GM18519 (cell line): ENCODE measurements around the gene DACT2.
"Not testable (repeated sequence)": the region's sequence is repeated elsewhere in the genome, so short reads cannot be mapped to it uniquely, and the experiment has no call there.

Source experiments
- ATAC-seq: cut with Tn5 transposase; IDR thresholded peaks from one replicate; pipeline ENCODE4 v1.9.1; 2021; ENCODE audit warnings: mild to moderate bottlenecking, moderate library complexity; ENCODE audit not compliant: unreplicated experiment, low FRiP score

The DACT2 gene

DNA sequence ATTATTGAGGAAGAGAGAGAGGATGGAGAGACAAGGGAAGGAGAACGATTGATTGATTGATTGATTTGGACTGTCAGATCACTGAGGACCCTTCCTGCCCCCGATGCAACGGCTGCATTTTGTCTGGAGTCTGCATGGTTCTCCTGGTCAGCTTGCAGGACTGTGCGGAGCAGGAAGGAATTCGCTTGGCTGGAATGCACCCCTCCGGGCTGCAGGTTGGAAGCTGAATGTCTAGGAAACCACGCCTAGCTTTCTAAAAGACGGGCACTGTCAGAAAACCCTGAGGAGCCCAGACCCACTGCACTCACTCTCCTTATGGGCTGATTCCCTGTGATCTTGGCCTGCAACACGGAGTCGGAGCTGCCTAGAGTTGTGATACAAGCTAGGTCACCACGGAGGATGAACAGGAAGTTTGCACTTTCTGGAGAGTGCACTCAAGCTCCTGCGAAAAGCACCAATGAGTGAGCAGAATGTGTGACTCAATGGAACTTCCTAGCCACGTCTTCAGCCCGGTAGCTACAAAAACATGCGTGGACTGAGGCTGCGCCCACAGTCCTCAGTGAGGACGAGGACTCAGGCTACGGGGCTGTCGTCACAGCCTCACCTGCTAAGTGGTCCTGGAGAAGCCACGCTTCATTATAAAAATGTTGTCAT lies 14.4 kb downstream of the DACT2 start:
- ATAC-seq: no peak

DNA sequence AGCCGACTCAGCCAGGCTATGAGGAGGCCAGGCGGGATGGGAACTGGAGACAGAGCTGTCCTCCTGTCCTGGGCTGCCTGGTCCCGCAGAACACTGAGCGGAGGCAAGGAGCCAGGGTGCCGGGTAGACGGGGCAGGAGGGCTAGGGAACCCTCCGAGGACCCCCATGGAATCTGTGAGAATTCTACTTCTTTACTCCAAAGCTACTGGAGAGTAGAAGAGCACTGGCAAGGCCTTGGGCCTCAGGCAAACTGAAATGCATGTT lies 14.9 kb downstream of the DACT2 start:
- no peak for ATAC-seq

DNA sequence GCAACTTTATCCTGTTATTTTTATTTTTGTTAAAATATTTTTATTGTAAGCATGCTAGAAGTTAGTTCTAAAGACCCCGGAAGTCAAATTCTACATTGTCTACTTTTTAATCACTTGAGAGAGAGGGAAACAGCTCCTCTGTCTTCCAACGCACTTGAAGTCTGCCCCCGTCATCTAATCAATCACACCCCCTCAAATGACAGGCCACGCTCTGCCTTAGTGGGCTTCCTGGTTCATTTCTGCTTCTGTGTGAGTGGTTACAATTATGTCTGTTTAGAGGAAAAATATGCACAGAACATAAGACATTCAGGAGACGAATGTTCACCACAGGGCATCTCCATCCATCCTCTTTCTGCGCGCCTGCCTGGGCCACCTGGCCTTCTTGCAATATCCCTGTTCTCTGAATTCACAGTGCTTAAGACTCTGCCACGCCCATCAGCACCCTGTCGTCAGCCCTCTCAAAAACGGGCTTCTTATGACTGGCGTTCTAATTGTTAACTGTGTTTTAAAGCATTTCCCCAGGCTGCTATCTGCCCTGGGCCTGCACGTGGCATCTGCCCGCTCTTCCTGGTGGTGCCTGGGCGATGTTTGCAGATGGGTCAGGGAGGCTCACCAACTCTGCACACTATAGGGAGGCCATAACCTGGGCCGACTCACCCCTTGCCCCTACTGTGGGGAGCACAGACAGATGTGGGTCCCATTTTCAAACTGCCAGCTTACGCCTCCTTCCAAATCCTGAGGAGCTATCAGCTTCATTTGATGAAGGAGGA lies 15.4 kb downstream of the DACT2 start:
- no peak for ATAC-seq

DNA sequence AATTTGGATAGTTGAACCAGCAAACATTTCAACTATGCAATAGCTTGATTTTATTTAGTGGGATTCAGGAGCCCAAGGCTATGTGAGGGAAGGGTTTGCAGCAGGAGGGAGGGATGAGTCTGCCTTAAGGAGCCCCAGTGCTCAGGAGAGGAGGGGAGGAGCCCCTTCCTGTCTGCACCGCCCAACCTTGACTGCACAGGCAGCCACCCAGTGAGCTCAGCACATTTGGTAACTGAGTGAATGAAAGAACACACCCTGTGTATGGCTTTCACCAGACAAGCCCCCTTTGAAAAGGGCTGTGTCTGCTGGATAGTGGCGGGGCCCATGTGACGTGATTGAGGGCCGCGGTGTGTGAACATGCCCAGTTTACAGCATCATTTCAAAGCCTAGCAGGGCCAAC lies 17.0 kb downstream of the DACT2 start:
- ATAC-seq: no peak

DNA sequence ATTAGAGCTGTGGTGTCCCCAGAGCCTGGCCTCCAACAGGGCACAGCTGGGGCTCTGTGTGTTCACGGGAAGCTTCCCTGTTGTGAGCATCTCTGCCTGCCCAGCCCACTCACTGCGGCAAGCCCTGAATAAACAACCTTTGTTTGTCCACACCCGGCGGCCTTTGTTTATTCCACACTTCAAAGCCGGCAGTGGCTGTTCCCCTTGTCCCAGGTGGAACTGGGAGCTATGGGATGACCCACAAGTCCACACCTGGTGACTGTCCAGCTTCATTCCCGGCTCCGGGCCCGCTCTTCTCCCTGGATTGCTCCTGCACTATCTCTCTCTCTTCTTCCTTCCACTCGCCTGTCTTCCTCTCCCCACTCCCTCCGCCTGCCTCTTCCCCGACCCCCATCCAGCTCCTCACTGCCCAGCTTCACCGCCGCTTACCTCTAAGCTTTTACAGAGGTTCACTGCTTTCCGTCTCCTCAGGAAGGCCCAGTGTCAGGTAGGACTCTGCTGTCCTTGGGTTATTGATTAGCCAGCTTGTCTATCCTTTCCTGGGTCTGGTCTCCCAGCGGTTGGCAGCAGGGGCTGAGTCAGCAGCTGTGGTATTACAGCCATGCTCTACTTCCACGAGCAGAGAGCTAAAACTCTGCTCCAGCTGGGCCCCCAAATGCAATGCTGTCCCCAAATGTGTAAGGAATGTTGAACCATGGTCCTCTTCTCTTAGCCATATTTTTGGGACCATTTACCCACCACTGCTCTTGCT lies 17.8 kb downstream of the DACT2 start:
- no peak for ATAC-seq

DNA sequence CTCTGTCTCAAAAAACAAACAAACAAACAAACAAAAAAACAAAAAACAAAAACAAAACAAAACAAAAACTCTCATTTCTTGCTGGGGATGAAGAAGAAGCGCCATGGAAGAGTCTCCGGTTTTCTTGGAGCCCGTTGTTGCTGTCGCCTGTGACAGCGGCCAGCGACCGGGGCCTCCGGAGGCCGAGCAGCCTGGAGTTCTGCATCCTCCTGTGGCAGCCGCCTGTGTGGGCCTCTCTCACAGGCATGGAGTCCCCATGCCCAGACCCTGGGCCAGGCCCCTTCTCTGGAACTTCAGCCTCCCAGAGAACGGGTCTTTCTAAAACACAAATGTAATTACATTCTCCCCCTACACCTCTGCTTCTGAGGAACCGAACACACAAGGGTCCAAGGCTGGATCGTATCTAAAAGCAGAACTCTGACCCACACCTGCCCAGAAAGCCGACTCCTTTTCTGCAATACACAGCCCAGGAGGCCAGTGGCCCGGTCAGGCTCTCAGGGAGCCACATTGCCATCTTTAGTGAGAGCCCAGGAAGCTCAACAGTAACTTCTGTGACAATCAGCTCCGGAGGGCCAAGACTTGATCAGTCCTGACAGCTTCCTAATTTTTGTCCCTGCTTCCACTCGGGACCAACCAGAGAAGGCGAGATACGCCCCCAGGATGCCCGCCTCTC lies 18.5 kb downstream of the DACT2 start:
- no peak for ATAC-seq

DNA sequence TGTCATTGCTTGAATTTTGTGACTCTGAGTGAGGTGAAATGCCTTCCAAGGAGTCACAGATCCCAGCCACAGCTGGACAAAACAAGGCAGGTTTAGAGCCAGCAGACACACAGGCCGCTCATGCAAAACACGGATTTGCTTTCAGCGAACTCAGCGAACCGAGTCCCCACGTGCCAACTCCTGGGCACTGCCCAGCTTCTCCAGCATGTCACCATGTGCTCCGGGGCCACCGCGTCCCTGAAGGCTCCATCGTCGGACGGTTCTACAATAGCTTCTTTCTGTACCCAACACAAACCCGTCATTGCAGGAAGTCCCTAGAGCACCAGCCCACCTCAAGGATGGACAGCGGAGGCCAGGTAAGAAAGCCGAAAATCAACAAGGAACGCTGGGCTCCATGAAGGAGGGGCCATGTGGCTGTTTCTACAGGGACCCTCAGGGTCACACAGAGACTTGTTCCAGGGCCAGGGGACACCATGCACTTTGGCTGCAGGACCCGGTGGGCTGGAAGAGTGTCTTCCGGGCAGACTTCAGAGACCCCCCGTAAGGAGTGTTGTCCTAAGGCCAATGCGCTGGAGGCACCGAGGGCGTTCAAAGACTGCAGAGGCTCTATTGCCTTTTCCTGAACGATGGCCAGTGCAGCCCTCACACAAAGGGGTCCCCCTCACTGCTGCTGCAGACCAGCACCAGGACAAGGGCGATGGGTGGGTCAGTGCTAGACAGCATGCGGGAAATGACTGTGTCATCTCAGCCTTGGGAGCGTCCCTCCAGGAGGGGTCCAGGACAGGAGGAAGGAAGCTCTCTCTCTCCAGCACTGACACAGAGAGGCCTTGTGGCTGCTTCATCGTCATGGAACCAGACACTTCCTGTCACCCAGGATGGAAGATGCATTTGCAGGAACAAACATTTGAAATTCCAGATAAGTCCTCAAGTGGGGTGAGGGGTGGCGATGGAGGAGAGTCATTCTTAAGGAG lies 19.8 kb downstream of the DACT2 start:
- no peak for ATAC-seq

DNA sequence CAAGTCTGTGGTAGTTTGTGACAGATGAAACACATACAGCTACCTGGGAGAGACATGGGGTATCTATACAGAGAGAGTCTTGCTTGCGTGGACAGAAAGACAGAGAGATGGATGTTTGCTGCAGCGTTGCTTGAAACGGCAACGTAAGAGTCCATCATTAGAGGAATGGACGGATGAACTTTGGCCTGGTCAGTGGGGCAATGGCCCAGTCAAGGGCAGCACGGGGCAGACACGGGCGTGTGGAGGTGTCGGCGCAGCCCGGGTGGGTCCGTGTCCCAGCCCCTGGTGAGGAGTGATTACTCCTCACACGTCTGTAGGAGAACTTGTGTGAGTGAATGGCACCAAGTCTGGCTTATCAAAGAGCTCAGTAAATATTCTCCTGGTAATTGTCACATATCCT lies 21.9 kb downstream of the DACT2 start:
- no peak for ATAC-seq

DNA sequence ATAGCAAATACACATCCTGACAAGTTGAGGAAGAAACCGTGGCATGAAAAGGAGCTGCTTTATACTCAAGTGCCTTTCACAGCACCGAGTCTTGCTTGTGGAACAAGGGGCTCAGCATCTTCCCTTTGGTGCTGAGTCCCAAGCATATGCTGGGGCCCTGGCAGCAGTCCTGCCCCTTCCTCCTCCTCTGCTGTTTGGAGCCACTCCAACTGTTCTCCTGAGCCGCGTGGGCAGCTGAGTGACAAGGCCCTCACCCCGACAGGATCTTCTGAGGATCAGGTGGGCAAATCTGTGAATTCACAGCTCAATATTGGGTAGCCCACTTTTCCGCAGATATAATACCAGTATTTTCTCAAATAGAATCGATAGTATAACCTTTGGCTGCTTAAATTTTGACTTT lies 24.7 kb downstream of the DACT2 start:
- no peak for ATAC-seq

DNA sequence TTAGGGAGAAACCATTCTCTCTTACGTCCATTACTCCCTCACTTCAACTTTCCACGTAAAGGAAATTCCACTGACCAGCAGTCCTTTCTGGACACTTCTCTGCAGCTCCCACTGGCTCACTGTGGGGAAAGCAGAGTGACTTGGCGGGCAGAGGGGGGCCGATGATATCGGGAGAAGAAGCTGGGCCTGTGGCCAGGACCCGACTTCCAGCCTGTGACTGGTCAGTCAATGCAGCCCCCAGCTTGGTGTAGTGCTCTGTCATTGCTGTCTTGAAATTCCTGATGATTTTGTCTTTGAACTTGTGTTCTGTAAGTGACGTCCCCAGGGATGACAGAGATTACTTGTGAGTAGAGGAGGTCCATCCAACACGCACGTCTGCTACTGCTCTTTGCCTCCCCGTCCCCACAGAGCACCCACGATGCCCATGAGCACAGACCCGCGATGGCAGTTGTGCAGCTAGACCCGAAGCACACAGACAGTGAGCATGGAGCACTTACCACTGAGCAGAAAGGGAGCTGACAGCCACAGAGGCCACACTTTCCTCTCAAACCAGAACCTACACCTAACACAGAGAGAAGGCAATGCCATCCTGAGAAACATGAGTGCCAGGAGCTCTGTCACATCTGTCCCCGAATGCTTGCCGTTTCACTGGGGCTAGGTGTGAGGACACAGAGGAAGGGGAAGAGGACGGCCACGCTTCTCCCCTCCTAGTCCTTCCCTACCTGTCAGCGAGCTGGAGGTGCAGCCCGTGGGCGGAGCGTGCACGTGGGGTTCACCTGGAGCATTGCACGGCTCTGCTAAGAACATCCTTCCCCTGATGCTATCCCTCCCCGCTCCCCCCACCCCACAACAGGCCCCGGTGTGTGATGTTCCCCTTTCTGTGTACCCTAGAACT lies 25.7 kb downstream of the DACT2 start:
- no peak for ATAC-seq

DNA sequence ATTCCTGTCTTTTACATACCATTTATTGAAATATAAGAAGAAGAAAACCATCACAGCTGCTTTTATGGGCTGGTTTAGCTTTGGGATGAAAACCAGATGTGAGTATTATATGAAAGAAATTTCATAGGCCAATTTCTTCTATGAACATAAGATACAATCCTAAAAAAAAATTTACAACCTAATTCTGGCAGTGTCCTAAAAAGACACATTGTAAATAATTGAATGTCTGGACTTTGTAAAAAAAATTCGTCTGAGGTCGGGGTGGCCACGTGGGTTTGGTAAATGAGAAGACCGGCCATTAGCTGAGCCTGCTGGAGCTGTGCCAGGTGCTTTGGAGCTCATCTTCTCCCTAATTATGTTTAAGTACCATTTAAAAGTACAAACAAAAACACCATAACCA lies 26.8 kb downstream of the DACT2 start:
- ATAC-seq: no peak

DNA sequence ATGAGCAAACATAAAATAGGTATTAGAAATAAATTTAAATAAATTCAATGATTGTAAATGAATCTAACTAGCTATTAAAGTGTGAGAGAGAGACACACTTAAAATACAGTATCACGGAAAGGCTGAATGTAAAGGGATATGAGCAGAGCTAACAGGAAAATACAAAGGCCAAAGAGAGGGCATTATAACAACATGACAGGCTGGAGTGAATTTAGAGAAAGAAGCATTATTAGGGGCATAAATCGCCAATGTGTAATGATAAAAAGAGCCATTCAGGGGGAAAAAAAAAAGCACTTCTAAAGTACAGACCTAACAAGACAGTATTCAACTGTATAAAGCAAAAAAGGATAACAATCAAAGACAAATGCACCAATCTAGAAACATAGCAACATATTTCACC lies 28.1 kb downstream of the DACT2 start:
- ATAC-seq: no peak

DNA sequence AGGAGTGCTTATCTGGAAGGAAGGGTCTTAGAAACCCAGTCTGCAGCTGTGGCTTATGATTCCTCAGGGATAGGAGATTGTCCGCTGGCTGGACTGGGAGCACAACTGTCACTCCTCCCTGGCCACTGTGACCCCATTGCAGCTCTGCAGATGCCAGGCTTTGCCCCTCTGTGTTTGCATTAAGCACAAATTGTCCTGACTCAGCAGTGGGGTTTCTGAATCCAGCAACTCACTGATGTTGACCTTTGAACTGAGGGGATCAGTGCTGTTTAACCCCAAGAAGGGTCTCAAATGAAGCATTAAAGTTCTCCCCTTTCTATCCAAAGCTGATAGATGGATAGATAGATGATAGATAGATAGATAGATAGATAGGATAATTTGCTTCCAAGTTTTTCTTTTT lies 29.5 kb downstream of the DACT2 start:
- ATAC-seq: no peak

DNA sequence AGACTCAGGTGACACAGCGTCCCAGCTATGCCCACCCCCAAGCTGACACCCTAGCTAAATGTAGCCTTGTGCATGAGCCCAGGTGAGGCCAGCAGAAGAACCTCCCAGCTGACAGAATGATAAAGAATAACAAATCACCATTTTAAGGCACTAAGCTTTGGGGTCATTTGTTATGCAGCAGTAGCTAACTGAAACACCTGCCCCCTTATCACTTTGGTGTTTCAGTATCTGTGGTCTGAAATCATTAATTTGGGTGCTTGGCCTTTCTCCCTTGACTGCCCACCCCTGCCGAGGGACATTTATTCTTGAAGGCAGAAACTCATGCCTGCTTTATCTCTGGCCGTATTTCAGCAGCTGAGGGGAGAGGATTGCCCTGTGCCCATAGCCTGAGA lies 30.0 kb downstream of the DACT2 start:
- ATAC-seq: no peak

DNA sequence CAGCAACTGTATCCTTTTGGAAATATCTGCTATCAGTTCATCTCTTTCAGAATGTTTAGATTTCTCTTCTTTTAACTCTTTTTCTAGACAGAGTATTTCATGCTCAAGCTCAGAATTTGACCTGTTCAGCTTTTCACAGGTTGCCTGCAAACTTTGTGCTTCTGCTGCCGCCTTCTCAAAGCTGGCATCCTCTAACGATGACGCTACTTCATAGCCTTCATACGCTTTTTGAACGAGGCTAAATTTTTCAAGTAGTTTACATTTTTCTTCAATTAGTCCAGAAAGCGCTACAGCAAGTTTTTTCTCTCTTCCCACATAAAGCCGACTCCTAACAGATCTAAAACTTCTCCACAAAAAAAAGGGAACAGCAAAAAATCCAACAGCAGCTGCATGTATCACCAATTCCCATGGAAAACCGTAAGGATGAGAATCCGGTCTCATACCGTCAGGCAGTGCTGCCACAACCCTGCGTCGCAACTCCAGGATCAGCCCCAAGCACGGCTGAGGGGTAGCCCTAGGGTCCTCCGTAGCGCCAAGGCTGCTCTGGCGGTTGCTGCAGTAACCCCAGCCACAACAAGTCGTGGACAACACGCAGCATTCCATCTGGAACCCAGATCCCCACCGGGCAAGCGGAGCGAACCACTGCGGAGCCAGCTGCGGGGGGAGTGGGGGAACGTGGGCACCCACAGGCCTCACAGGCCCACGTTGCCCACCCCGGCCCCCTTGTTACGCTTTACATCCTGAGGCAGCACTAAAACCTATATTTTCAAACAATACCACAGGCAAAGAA lies 30.6 kb downstream of the DACT2 start:
- no peak for ATAC-seq

DNA sequence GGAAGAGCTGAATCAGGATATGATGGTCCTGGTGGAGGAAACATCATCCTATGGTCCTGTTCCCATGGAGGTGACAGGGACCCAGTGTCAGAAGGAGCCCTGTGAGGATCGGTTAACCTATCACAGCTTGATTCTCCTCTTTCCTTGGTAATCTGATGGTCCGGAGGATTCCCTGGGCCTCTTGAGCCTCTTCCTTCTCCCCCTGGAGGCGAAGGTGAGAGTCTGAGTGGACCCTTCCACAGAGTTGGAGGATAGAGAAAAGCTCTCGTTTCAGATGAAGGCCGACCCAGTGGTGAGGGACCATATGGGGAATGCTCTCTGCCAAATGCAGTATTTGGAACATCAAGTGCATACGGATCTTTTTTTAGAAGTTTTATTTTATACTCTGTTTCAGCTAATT lies 32.1 kb downstream of the DACT2 start:
- ATAC-seq: not testable (repeated sequence)

DNA sequence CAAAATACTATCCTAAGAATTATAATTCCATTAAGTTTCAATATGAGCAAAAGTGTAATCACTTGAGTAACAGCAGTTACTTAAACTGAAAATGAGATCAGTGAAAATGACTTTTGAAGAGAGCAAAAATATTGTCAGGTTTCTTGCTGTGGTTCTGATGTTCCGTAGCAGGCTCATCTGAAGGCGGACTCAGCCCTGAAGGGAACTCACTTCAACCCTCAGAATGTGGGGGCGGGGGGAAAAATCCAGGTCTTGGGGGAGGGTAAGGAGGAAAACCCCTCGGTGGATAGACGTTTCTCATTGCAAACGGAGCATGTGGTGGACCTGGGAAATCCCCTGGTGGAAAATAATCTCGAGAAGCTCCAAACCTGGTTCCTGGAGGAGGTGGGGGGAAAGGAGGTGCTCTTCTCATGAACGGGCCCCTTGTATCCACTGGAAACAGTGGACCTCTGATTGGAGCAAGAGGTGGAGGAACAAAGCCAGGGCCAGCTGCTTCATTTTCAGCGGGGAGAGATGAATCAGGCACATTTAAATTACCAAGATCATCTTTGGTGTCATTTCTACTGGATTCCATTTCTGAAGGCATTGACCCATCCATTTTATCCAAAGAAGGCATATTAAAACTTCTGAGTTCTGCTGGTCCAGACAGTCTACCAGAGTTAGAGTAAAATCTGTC lies 32.7 kb downstream of the DACT2 start:
- ATAC-seq: not testable (repeated sequence)

DNA sequence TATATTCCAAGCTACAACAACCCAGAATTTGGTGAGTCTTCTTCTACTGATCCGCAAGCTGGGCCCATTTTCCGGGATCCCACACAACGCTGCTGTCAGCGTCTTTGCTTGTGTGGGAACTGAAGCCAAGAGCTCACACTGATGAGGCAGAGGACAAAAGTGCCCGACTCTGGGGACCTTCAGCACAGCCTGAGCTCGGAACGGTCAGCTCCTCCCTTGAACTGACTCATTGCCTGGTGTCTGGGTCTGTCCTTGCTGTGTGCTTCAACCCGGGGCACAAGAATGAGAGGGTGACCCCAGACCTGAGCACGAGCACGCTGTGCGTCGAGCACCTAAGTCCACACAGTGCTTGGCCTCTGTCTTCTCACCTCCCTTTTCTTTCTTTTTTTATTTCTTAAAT lies 33.5 kb downstream of the DACT2 start:
- ATAC-seq: no peak
